Measurements from ENCODE around the gene TUBGCP6. TPM values are rescaled to one million over a fixed set of nuclear protein-coding genes. Genes with fewer than 3 reads are reported as not detected.

TUBGCP6 gene
- total and polyA plus RNA-seq, 10 of the 15 experiments (the other 5 are each of a cell fraction or from before 2014, with no cell fraction given), result 0.74 to 41.4 (median 19.4) TPM

GRCh38 chr22:50185375-50186087, 59.3 kb downstream of the TUBGCP6 start, which contains the start of gene TRABD (continued):
- TF ChIP-seq EP300 (IDR thresholded peaks at IDR 0.05; ENCODE audit: borderline replicate concordance in 1 of 2, control insufficient read depth in 1 of 2, low read depth in 2 of 2, low read length in 2 of 2), result no peak
- no peak for TF ChIP-seq POLR2AphosphoS5 (IDR thresholded peaks at IDR 0.05; ENCODE audit: low read length)
- TF ChIP-seq FOXK2 (IDR thresholded peaks at IDR 0.05), result no peak
- TF ChIP-seq SUPT20H (IDR thresholded peaks at IDR 0.05; ENCODE audit: borderline replicate concordance, control insufficient read depth, low read depth, low read length), result no peak
- 0 out of 2 replicates have a peak, but pooled peaks have one; percentile 43 for TF ChIP-seq TAF1 (IDR thresholded peaks at IDR 0.05; ENCODE audit: borderline replicate concordance, low read depth, low read length)
- no peak for TF ChIP-seq ZBTB4 (CRISPR knock-in tag; IDR thresholded peaks at IDR 0.05)
- no peak for TF ChIP-seq MTA2 (IDR thresholded peaks at IDR 0.05; ENCODE audit: low read depth)
- TF ChIP-seq MYC (IDR thresholded peaks at IDR 0.05; ENCODE audit: insufficient read depth, insufficient read length, insufficient replicate concordance, low read length, severe bottlenecking), result no peak
- no peak for TF ChIP-seq E2F8 (IDR thresholded peaks at IDR 0.05; ENCODE audit: low read depth, partially characterized antibody)
- no peak for TF ChIP-seq RB1 (IDR thresholded peaks at IDR 0.05; ENCODE audit: borderline replicate concordance)
- TF ChIP-seq ZNF622 (IDR thresholded peaks at IDR 0.05), result no peak
- no peak; the same call in 1 of the 2 replicates for TF ChIP-seq GATAD2B (conservative IDR thresholded peaks at IDR 0.05; ENCODE audit: low read depth)
- TF ChIP-seq BMI1 (IDR thresholded peaks at IDR 0.05; ENCODE audit: borderline replicate concordance), result no peak
- TF ChIP-seq MXI1 (IDR thresholded peaks at IDR 0.05; ENCODE audit: low read depth, low read length), result no peak
- peak in 1 of 2 experiments; percentile 62; a peak in 2 of 3 replicates for TF ChIP-seq EGR1 (IDR thresholded peaks at IDR 0.05; ENCODE audit: borderline replicate concordance in 1 of 2, low read depth in 2 of 2, low read length in 2 of 2)
- TF ChIP-seq BCL3 (IDR thresholded peaks at IDR 0.05; ENCODE audit: borderline replicate concordance, insufficient read depth, low read depth, low read length, poor library complexity, severe bottlenecking), result no peak
- no peak for TF ChIP-seq PAX5 (IDR thresholded peaks at IDR 0.05; ENCODE audit: borderline replicate concordance, low read depth, low read length)
- TF ChIP-seq CHD2 (IDR thresholded peaks at IDR 0.05; ENCODE audit: borderline replicate concordance, low read depth, low read length), result no peak
- 0 out of 2 replicates have a peak, but pooled peaks have one; percentile 37 for TF ChIP-seq CREM (IDR thresholded peaks at IDR 0.05; ENCODE audit: low read depth)
- no peak for TF ChIP-seq JUNB (IDR thresholded peaks at IDR 0.05)
- TF ChIP-seq FOXM1 (IDR thresholded peaks at IDR 0.05; ENCODE audit: low read depth, low read length), result no peak
- TF ChIP-seq CEBPB (IDR thresholded peaks at IDR 0.05; ENCODE audit: borderline replicate concordance in 1 of 2, low read depth in 2 of 2, low read length in 2 of 2), result no peak
- no peak for TF ChIP-seq CBFB (IDR thresholded peaks at IDR 0.05; ENCODE audit: low read depth)
